GM19467 (cell line): ENCODE results near the gene MAGOHB.

Experiments used
- ATAC-seq: cut with Tn5 transposase; IDR thresholded peaks from one replicate; pipeline ENCODE4 v1.9.1; 2021; ENCODE audit warnings: mild to moderate bottlenecking, moderate library complexity; ENCODE audit not compliant: unreplicated experiment

The MAGOHB gene

GRCh38 chr12:10557329-10557728, 56.1 kb downstream of the MAGOHB start:
- no peak for ATAC-seq

GRCh38 chr12:10554756-10555481, 58.5 kb downstream of the MAGOHB start:
- ATAC-seq = no peak

GRCh38 chr12:10554228-10554755, 59.1 kb downstream of the MAGOHB start:
- no peak for ATAC-seq
